ENCODE data around the gene RAB3C.

DNA sequence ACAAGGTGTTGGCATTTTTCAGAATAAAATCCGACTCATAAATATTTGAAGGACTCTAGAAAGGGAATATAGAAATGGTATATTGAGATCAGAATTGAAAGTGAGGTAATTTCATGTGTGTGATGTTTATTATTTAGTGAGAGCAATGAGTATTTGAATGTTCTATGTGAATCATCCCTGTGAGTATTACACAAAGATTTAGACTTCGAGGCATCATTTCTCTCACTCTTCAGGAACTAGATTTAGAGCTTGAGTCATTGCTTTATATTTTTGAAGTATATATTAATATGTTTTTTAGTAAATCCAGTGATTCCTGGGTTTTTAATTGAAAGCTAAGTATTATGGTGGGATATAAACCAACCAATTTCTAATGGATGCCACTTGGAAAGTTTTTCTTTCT, 91.2 kb downstream of the RAB3C start:
- TF ChIP-seq CTCF (IDR thresholded peaks at IDR 0.05) (no peak), POLR2A (IDR thresholded peaks at IDR 0.05) (no peak)

Data from body of pancreas (tissue), 4 donors.